Ovary (tissue), 3 donors: Measurements from ENCODE around the gene LRP1B.

Source experiments
- CTCF ChIP-seq, 3 donors: fragments of 450-650 bp in 2 of 3; fragments of 200-600 bp in 1 of 3; IDR thresholded peaks; one replicate each; pipeline versions ENCODE4 v1.5.1 to v1.8.0; 2016 to 2022; ENCODE audit warnings: antibody characterized with exemption in 3 of 3, mild to moderate bottlenecking in 1 of 3
- EP300 ChIP-seq: sonication (generic); formaldehyde crosslinking; IDR thresholded peaks from one replicate; pipeline ENCODE4 v1.6.1; 2017; ENCODE audit warnings: antibody characterized with exemption
- POLR2A ChIP-seq: fragments of 450-650 bp; IDR thresholded peaks from one replicate; pipeline ENCODE4 v1.6.1; 2017; ENCODE audit warnings: antibody characterized with exemption, mild to moderate bottlenecking, moderate library complexity
- donor health status: DM: no; HTN: no; CAD: no.

DNA sequence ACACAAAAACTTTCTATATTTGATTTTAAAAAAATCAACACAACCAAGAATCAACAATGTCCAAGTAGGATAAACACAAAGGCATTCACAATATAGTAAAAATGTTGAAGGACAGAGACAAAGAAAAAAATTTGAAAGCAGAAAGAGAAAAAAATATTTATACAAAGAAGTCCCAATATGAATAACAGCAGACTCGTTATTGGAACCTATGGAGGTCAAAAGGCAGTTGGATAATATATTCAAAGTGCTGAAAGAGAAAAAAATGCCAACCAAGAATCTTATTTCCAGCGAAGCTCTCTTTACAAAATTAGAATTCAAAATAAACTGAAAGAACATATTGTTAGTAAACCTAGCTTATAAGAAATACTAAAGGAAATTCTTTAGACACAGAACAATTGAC lies 859.5 kb downstream of the LRP1B start:
- TF ChIP-seq CTCF (IDR thresholded peaks at IDR 0.05) (no peak), POLR2A (no peak), EP300 (no peak)
